DND-41 (cell line): ENCODE measurements around the gene COMP.

Source experiments
- EZH2 ChIP-seq: IDR thresholded peaks from 3 replicates; pipeline ENCODE4 v1.6.1; 2012; ENCODE audit warnings: borderline replicate concordance, low read depth, mild to moderate bottlenecking, moderate library complexity, low read length, inconsistent platforms; ENCODE audit not compliant: severe bottlenecking
- TF ChIP-seq, protein P1 (sequence below): IDR thresholded peaks from 2 replicates; pipeline ENCODE4 v1.5.1; 2012; ENCODE audit warnings: borderline replicate concordance, low read length, moderate library complexity, mild to moderate bottlenecking; ENCODE audit not compliant: poor library complexity, severe bottlenecking; ENCODE audit errors: extremely low read depth

DNA sequence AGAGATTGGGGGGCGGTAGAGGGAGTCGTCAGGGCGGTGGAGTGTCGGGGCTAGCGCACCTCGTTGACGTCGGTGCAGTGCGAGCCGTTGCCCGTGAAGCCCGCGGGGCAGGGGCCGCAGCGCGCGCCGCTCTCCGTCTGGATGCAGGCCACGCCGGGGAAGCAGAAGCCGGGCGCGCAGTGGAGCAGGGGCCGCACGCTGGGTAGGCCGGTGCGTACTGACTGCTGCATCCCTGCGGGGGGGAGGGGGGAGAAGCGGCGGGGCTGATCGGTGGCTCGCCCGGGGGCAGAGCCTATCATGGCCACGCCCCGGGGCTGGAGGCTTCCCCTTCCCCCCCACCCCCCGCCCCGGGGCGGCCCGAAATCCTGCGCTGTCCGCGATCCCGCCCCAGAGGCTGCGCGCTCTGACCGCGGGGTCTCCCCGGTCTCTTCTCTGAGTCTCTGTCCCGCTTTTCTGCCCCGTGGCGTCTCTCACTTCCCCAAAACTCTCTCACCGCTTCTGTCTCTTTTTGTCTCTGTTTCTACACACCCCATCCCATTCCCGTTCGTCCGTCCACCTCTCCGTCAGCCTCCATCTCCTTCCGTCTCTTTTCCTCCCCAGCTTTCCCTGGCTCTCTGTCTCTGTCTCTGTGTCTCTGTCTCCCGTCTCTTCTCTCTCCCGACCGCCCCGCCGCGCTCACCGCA, 1.1 kb downstream of the COMP start:
- TF ChIP-seq, protein P1, sequence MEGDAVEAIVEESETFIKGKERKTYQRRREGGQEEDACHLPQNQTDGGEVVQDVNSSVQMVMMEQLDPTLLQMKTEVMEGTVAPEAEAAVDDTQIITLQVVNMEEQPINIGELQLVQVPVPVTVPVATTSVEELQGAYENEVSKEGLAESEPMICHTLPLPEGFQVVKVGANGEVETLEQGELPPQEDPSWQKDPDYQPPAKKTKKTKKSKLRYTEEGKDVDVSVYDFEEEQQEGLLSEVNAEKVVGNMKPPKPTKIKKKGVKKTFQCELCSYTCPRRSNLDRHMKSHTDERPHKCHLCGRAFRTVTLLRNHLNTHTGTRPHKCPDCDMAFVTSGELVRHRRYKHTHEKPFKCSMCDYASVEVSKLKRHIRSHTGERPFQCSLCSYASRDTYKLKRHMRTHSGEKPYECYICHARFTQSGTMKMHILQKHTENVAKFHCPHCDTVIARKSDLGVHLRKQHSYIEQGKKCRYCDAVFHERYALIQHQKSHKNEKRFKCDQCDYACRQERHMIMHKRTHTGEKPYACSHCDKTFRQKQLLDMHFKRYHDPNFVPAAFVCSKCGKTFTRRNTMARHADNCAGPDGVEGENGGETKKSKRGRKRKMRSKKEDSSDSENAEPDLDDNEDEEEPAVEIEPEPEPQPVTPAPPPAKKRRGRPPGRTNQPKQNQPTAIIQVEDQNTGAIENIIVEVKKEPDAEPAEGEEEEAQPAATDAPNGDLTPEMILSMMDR = no peak
- no peak for TF ChIP-seq EZH2
